Activated CD4-positive, alpha-beta T cell treated with anti-CD3 and anti-CD28 coated beads, Interleukin-2, Interleukin-4, amounts not matched to agents 100 ng/mL and 50 ng/mL, durations not matched to agents 16 hours and 8 hours (primary cell): ENCODE measurements around the gene IPO11.
"Not testable (repeated sequence)": the region's sequence is repeated elsewhere in the genome, so short reads cannot be mapped to it uniquely, and the experiment has no call there.

ENCODE experiments used
- DNase-seq: peaks from one replicate; pipeline ENCODE4 v3.0.0-alpha.2; 2020; ENCODE audit warnings: low spot score

Gene IPO11

DNA sequence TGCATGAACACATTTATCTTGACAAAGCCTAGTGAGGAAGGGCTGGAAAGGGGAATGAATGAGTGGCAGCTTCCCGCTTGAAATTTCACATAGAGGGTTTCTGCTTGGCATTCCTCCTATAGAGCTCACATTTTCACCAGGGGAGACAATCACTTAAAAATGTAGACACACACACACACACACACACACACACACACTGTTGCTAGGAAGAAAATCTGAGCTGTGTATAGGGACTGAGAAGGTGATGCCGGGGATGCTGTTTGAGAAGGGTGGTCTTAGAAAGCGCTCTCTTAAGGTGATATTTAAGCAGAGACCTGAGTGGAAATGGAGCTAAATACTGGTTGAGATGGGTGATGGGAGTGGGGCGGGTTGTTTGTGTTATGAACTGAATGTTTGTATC is 236.5 kb downstream of the IPO11 start:
- no peak for DNase-seq

DNA sequence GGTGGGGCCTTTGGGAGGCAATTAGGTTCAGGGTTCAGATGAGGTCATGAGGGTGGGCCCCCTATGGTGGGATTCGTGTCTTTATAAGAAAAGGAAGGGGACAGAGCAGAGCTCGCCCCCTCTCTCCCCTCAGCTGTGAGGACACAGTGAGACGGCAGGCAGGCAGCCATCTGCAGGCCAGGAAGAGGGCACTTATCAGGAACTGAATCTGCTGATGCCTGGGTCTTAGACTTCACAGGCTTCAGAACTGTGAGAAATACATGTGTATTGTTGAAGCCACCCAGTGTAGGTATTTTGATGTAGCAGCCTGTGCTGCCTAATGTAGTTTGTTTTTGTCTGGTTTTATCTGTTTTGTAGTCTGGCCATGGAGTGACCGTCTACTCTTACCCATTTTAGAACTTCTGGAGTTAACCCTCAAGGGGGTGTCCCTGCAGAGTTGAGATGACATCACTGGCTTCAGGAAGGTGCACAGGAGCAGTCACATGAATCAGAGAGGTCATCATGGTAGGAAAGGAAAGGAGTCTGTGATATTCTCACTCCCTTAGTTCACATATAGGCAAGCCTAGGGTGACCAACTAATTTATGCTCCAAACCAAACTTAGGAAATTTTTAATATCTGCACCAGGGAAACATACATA is 237.0 kb downstream of the IPO11 start:
- DNase-seq = no peak

DNA sequence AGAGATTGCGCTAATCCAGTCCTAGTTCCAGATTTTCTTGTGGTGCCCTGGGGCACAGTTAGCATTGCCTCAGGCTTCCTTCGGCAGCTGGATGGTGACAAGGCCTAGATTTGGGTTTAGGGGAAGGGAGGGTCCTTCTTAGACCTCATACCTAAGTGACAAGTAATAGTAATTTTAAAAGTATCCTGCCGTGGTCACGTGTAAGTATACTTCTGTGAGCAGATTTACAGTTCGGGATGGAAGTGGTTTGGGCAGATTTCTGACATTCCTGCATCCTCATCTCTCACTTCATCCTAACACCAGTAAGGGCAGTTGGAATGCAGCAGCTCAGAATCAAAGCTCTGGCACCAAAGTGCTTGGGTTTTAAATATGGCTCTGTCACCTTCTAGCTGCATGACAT is 237.6 kb downstream of the IPO11 start:
- no peak for DNase-seq

DNA sequence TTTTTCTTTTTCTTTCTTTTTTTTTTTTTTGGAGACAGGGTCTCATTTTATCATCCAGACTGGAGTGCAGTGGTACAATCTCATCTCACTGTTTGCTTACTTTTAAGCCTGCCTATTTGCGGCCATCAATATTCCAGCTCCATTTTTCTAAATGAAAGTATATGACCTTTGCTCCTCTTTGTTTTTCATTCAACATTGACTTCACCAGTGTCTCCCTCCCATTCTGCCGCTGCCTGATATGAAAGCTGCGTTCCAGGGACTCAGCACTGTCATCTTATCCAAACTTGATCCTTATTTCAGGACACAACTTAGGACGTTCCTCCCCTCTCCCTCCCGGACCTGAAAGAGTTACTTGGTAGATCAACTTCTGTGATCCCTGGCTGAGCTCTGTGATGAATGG is 239.7 kb downstream of the IPO11 start:
- no peak for DNase-seq

DNA sequence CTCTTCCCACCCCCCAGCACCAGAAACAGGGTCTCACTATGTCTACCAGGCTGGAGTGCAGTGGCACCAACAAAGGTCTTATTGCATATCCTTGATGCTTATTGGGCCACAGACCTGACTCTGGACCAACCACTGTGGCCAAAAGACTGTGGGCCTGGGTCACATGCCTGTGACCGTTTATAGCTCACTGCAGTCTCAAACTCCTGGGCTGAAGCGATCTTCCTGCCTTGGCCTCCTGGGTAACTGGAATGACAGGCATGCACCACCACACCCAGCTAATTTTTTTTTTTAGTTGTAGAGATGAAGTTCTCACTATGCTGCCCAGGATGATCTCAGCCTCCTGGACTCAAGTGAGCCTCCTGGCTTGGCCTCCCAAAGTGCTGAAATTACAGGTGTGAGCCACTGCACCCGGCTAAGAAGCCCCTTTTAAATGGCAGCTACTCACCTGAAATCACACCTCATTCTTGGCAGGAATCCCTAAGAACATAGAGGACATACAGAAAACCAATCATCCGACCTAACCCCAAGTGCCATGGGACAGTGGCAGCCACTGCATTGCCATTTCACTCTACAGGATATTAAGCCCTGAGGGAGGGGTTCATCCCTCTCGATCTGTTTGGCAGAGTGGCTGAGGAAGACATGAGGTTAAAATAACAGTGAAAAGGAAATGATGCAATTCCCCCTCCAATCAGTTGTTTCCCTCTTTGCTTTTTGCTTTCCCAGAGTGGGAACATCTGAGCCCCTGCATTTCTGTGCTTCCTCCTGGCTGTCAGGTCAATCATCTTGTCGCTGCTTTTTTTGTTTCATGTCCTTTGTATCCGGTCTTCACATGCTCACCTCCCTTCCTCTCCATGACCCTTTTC is 240.7 kb downstream of the IPO11 start:
- no peak for DNase-seq

DNA sequence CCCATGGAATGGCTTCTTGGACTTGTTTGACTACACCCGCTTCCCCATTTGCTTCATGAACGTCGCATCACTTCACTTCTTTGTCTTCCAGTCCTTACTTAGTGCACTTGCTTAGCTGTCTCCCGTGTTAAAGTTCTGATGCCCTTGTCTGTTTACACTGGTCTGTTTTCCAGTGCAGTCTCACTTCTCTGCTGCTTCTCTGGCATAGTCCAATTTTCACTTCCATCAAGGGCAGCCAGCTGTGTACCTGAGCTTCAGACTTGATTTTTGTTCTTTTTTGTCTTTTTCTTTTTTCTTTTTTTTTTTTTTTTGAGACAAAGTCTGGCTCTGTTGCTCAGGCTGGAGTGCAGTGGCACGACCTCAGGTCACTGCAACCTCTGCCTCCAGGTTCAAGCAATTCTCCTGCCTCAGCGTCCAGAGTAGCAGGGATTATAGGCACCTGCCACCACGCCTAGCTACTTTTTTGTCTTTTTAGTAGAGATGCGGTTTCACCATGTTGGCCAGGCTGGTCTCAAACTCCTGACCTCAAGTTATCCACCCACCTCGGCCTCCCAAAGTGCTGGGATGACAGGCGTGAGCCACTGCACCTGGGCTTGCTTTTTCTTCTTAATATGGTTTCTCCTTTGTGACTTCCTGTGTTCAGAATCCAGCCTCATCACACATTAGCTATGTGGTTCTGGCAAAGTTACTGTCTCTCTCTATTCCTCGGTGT is 241.5 kb downstream of the IPO11 start:
- no peak for DNase-seq

DNA sequence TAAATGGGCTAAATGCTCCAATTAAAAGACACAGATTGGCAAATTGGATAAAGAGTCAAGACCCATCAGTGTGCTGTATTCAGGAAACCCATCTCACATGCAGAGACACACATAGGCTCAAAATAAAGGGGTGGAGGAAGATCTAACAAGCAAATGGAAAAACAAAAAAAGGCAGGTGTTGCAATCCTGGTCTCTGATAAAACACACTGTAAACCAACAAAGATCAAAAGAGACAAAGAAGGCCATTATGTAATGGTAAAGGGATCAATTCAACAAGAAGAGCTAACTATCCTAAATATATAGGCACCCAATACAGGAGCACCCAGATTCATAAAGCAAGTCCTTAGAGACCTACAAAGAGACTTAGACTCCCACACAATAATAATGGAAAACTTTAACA is 245.2 kb downstream of the IPO11 start:
- not testable (repeated sequence) for DNase-seq

DNA sequence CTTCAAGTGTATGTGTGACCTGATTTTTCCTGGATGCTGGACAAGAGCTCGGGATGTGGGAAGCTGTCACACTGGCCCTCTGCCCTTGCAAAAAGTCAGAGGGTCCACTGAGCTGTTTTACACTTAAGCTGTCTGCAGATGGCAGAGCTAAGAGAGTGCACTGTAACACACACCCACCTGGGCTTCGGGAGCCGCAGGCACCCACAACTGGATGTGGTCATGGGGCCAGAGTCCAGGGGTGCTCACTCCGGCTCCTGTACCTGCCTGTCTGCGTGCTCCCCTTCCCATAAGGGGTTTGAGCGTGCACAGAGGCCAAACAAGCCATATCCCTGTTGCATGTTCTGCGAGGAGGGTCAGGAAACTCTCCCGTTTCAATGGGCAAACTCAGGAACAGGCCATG is 248.6 kb downstream of the IPO11 start:
- no peak for DNase-seq

DNA sequence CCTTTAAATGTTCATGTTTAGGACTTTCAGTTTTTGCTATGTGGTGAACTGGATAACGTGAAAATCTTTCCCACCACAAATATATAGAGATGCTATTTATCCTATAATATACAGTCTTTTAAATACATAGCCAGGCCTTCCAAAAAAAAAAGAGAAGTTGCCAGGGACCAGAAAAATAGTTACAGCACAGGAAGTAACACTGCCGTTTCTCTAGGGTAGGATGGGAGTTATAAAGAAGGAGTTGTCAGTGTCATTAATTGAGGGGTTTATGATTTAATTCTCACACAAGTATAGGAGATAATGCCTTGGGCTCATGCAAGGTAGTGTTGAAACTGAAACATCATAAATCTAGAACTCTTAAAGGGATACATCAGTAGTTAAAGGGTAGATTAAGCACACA is 250.0 kb downstream of the IPO11 start:
- no peak for DNase-seq

DNA sequence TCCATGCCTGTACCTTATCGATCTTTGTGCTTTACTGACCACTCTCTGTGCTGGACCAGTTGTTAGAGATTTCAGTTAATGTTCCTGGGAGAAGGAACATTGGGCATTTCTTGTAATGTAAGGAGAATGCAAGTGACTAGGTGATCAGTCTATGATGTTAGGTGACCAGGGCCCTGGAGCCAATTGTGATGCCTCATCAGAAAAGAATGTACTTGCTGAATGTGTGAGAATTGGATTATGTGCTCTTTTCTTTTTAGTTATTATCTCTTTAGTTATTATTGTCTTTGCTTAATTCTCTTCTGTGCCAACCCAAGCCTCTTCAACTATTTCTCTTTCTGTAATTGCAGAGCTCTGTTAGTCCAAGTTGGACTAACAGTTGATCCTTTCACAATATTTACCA is 258.9 kb downstream of the IPO11 start:
- DNase-seq = no peak

DNA sequence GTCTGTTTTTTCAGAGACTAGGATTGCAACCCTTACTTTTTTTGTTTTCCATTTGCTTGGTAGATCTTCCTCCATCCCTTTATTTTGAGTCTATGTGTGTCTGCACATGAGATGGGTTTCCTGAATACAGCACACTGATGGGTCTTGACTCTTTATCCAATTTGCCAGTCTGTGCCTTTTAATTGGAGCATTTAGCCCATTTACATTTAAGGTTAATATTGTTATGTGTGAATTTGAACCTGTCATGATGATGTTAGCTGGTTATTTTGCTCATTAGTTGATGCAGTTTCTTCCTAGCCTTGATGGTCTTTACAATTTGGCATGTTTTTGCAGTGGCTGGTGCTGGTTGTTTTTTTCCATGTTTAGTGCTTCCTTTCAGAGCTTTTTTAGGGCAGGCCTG is 264.0 kb downstream of the IPO11 start:
- not testable (repeated sequence) for DNase-seq
